RWPE2 (cell line): ENCODE measurements around the gene ZDHHC11.

Experiments
- ATAC-seq: fragments of 200-7000 bp; cut with Tn5 transposase; 3 replicates; pipeline ENCODE4 v1.9.1; 2021; ENCODE audit warnings: low read depth
- DNase-seq: peaks from one replicate; pipeline ENCODE4 v3.0.0-alpha.2; 2020; ENCODE audit warnings: low spot score
- H3K27ac ChIP-seq: fragments of 450-650 bp; 2 replicates; pipeline ENCODE4 v1.5.1; 2017; ENCODE audit warnings: mild to moderate bottlenecking; ENCODE audit not compliant: poor library complexity, severe bottlenecking
- H3K27me3 ChIP-seq: fragments of 250-450 bp; sonication (Bioruptor Pico); 2 replicates; pipeline ENCODE4 v1.5.1; 2021; ENCODE audit warnings: mild to moderate bottlenecking, moderate library complexity; ENCODE audit not compliant: insufficient read depth, poor library complexity, severe bottlenecking
- H3K36me3 ChIP-seq: fragments of 250-450 bp; sonication (Bioruptor Pico); 2 replicates; pipeline ENCODE4 v1.5.1; 2020; ENCODE audit warnings: low read depth, mild to moderate bottlenecking, moderate library complexity
- H3K4me1 ChIP-seq: fragments of 250-450 bp; sonication (Bioruptor Pico); 2 replicates; pipeline ENCODE4 v1.5.1; 2021; ENCODE audit warnings: mild to moderate bottlenecking, moderate library complexity; ENCODE audit not compliant: insufficient read depth, poor library complexity, severe bottlenecking
- H3K4me3 ChIP-seq: fragments of 250-450 bp; sonication (Bioruptor Pico); 2 replicates; pipeline ENCODE4 v1.5.1; 2021; ENCODE audit warnings: mild to moderate bottlenecking, moderate library complexity; ENCODE audit not compliant: severe bottlenecking
- H3K9me3 ChIP-seq: fragments of 250-450 bp; sonication (Bioruptor Pico); 2 replicates; pipeline ENCODE4 v1.5.1; 2021; ENCODE audit warnings: mild to moderate bottlenecking, moderate library complexity; ENCODE audit not compliant: severe bottlenecking
- TF ChIP-seq, protein P1 (sequence below): fragments of 450-650 bp; IDR thresholded peaks from one replicate; pipeline ENCODE4 v1.5.1; 2017; ENCODE audit warnings: mild to moderate bottlenecking, moderate library complexity; ENCODE audit not compliant: poor library complexity, severe bottlenecking

The ZDHHC11 gene

DNA sequence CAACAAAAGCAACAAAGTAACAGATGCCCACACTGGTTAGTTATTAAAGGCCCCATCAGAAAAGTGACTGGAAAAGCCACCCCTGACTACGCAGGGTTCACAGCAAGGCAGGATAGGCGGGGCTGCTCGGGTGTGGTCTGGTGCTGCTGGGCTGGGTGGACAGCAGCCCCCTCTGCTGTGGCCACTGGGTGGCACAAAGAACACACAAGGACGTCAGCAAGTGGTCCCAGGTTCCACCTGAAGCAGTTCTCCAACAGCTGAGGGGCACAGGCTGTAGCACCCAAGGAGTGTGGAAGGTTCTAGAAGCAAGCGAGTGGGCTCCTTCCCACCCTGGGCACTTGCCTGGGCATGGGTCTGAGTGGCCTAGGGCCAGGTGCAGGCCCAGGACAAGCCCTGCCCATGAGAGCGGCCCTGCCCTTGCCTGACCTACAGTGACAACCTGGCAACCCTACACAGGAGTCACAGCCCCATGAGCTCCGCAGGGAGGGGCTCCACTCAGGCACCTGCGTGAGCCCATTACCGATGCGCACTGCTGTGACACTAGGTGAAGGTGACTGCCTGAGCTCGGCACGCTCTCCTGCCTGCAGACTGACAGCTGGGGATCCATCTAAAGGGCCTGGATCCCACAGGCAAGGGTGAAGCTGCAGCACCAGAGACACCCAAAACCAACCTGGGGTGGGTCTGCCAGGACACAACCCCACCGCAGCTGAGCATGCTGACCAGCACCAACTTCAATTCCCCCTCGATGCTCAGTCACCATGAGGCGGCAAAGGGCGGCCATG, 33.8 kb upstream of the ZDHHC11 start:
- TF ChIP-seq, protein P1, sequence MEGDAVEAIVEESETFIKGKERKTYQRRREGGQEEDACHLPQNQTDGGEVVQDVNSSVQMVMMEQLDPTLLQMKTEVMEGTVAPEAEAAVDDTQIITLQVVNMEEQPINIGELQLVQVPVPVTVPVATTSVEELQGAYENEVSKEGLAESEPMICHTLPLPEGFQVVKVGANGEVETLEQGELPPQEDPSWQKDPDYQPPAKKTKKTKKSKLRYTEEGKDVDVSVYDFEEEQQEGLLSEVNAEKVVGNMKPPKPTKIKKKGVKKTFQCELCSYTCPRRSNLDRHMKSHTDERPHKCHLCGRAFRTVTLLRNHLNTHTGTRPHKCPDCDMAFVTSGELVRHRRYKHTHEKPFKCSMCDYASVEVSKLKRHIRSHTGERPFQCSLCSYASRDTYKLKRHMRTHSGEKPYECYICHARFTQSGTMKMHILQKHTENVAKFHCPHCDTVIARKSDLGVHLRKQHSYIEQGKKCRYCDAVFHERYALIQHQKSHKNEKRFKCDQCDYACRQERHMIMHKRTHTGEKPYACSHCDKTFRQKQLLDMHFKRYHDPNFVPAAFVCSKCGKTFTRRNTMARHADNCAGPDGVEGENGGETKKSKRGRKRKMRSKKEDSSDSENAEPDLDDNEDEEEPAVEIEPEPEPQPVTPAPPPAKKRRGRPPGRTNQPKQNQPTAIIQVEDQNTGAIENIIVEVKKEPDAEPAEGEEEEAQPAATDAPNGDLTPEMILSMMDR, result no peak
- ATAC-seq, result no peak; the same call in 2 of the 3 replicates
- H3K4me3 ChIP-seq, result no peak overlapping the region

DNA sequence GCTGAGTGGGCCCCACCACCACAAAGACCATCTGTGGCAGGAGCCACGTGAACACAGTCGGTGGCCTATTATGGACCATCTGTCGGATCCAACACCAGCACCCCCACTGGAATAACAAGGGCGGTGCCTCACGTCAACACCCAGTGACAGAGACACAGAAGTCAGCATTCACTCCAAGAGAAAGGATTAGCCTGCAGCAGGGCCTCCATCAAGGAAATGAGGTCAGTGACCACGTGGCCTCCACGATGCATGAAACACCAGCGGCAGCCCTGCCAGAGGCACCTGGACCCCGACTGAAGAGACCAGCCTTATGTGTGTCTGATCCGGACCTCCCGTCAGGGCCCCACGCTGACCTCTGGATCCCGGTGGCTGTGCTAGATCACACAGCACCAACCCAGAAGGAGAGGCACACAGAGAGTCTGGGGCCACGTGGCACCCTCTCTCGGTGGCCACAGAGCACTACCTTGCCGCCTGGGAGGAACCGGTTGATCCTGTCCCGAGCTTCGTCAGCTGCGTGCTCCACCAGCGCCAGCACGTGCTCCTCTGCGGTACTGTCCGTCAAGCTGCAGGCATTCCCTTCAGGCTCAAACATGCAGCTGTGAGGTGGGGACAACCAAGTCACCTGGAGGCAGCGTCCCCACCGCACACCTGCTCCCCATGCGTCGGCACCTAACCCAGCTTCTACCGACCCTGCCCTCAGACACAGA, 32.8 kb upstream of the ZDHHC11 start:
- H3K27ac ChIP-seq, result no peak overlapping the region
- no peak overlapping the region for H3K4me3 ChIP-seq
- no peaks in the 10 kb centered on the region for H3K27me3 ChIP-seq
- no peaks in the 10 kb centered on the region for H3K9me3 ChIP-seq
- no peaks in the 10 kb centered on the region for H3K4me1 ChIP-seq
- peaks cover 82% of the 10 kb centered on the region for H3K36me3 ChIP-seq
- ATAC-seq (no peak), DNase-seq (no peak)
- TF ChIP-seq, protein P1, result no peak

More for the DNA sequence above, 33.8 kb upstream of the ZDHHC11 start:
- no peaks in the 10 kb centered on the region for H3K4me1 ChIP-seq
- DNase-seq, result no peak
- no peak overlapping the region for H3K27ac ChIP-seq
- no peaks in the 10 kb centered on the region for H3K9me3 ChIP-seq
- no peaks in the 10 kb centered on the region for H3K27me3 ChIP-seq
- peaks cover 91% of the 10 kb centered on the region for H3K36me3 ChIP-seq

DNA sequence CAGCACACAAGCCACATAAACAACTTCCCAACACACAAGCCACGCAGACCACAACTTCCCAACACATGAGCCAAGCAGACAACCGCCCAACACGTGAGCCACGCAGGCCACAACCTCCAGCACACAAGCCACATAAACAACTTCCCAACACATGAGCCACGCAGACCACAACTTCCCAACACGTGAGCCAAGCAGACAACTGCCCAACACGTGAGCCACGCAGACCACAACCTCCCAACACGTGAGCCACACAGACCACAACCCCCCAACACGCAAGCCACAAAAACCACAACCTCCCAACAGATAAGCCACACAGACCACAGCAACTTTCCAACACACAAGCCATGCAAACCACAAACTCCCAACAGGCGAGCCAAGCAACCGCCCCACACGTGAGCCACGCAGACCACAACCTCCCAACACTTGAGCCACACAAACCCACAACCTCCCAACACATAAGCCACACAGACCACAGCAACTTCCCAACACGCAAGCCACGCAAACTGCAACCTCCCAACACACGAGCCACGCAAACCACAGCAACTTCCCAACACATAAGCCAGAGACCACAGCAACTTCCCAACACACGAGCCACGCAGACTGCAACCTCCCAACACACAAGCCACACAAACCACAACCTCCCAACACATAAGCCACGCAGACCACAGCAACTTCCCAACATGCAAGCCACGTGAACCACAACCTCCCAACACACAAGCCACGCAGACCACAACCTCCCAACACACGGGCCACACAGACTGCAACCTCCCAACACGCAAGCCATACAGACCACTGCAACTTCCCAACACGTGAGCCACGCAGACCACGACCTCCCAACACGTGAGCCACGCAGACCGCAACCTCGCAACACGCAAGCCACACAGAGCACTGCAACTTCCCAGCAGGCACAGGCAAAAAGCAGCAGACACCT, 31.7 kb upstream of the ZDHHC11 start:
- TF ChIP-seq, protein P1, result no peak
- H3K4me1 ChIP-seq, result no peaks in the 10 kb centered on the region
- ATAC-seq, result no peak
- H3K27me3 ChIP-seq, result no peaks in the 10 kb centered on the region
- H3K4me3 ChIP-seq, result no peak overlapping the region
- H3K27ac ChIP-seq, result no peak overlapping the region
- no peak for DNase-seq
- H3K9me3 ChIP-seq, result no peaks in the 10 kb centered on the region
- peaks cover 79% of the 10 kb centered on the region for H3K36me3 ChIP-seq

- no peaks in the 10 kb centered on the region for H3K4me1 ChIP-seq
- no peak for ATAC-seq
- H3K4me3 ChIP-seq, result no peak overlapping the region
- H3K36me3 ChIP-seq, result peaks cover 79% of the 10 kb centered on the region
- H3K27me3 ChIP-seq, result no peaks in the 10 kb centered on the region
- TF ChIP-seq, protein P1, result no peak
- DNase-seq, result no peak
- no peak overlapping the region for H3K27ac ChIP-seq
- no peaks in the 10 kb centered on the region for H3K9me3 ChIP-seq
Observed at GRCh38 chr5:881551-881935, 30.8 kb upstream of the ZDHHC11 start.
